Neutrophil (primary cell): ENCODE measurements around the gene SETD3.

Experiments used
- H3K27ac ChIP-seq: fragments of 200-600 bp; sonication (generic); 2 replicates; pipeline ENCODE4 v1.5.1; 2016; ENCODE audit warnings: mild to moderate bottlenecking, moderate library complexity
- H3K27me3 ChIP-seq: fragments of 200-600 bp; sonication (generic); 2 replicates; pipeline ENCODE4 v1.6.0; 2016; ENCODE audit warnings: mild to moderate bottlenecking
- H3K36me3 ChIP-seq: fragments of 200-600 bp; sonication (generic); 2 replicates; pipeline ENCODE4 v1.5.1; 2017
- H3K4me1 ChIP-seq, 2 experiments: fragments of 200-600 bp in 1 of 2; sonication (generic) in 1 of 2; 1 replicate in 1 of 2; 2 replicates in 1 of 2; pipeline versions ENCODE4 v1.5.1 to v1.6.1; 2013 to 2016; ENCODE audit warnings: low read depth in 1 of 2, low read length in 1 of 2, mild to moderate bottlenecking in 1 of 2, moderate library complexity in 1 of 2; ENCODE audit not compliant: control insufficient read depth in 1 of 2, insufficient read depth in 1 of 2
- H3K4me3 ChIP-seq, 2 experiments: fragments of 200-600 bp in 1 of 2; sonication (generic) in 1 of 2; 1 replicate in 1 of 2; 2 replicates in 1 of 2; pipeline ENCODE4 v1.5.1; 2013 to 2016; ENCODE audit warnings: low read depth in 1 of 2, low read length in 1 of 2, mild to moderate bottlenecking in 1 of 2, moderate library complexity in 1 of 2
- H3K9me3 ChIP-seq: fragments of 200-600 bp; sonication (generic); 2 replicates; pipeline ENCODE4 v1.5.1; 2016
- TF ChIP-seq, protein P1 (sequence below): fragments of 200-600 bp; sonication (generic); IDR thresholded peaks from 2 replicates; pipeline ENCODE4 v1.5.1; 2016; ENCODE audit warnings: antibody characterized with exemption

The SETD3 gene

DNA sequence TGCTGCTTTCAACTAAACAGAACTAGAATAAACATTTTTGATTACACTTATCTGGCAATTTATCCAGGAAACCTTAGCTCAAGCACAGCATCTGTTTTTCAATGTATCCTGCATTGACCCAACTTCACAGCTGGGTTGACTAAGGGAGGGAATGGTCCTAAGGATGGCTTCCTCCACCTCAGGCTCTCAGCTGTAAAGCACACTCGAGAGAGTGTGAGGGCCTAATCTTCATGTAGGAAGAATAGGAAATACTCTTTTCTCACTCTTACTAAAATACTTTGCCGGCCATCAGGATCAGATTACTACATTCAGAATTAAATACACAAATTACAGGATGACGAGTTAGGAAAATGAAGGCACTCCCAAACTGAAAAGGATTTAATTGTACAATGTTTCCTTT, 7.2 kb downstream of the SETD3 start:
- no peaks in the 10 kb centered on the region for H3K27me3 ChIP-seq
- no peak overlapping the region for H3K4me3 ChIP-seq
- TF ChIP-seq, protein P1, sequence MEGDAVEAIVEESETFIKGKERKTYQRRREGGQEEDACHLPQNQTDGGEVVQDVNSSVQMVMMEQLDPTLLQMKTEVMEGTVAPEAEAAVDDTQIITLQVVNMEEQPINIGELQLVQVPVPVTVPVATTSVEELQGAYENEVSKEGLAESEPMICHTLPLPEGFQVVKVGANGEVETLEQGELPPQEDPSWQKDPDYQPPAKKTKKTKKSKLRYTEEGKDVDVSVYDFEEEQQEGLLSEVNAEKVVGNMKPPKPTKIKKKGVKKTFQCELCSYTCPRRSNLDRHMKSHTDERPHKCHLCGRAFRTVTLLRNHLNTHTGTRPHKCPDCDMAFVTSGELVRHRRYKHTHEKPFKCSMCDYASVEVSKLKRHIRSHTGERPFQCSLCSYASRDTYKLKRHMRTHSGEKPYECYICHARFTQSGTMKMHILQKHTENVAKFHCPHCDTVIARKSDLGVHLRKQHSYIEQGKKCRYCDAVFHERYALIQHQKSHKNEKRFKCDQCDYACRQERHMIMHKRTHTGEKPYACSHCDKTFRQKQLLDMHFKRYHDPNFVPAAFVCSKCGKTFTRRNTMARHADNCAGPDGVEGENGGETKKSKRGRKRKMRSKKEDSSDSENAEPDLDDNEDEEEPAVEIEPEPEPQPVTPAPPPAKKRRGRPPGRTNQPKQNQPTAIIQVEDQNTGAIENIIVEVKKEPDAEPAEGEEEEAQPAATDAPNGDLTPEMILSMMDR = no peak
- no peak overlapping the region for H3K27ac ChIP-seq
- no peaks in the 10 kb centered on the region for H3K36me3 ChIP-seq
- H3K9me3 ChIP-seq = no peaks in the 10 kb centered on the region
- H3K4me1 ChIP-seq = peaks cover 12 to 15% of the 10 kb centered on the region in 2 experiments

DNA sequence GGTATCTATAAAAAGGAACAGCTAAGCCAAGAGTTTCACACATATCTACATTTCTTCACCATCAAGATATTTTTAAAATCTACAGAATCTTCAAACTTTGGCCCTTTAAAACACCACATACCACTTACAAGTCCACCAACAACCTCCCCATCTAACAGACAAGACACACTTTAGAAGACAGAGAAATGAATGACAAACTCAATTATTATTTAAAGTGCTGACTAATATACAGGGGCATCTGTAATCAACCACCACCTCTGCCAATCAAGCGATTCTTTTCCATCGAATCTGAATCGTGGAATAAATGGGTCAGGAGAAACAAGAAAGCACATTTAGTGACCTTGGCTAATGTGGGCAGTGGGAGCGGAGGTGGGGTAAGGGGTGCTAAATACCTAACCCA, 7.7 kb downstream of the SETD3 start:
- TF ChIP-seq, protein P1 = no peak
- Histone ChIP-seq H3K27ac (no peak overlapping the region), H3K36me3 (no peaks in the 10 kb centered on the region), H3K27me3 (no peaks in the 10 kb centered on the region), H3K4me1 (peaks cover 12 to 15% of the 10 kb centered on the region in 2 experiments), H3K9me3 (no peaks in the 10 kb centered on the region), H3K4me3 (no peak overlapping the region)

DNA sequence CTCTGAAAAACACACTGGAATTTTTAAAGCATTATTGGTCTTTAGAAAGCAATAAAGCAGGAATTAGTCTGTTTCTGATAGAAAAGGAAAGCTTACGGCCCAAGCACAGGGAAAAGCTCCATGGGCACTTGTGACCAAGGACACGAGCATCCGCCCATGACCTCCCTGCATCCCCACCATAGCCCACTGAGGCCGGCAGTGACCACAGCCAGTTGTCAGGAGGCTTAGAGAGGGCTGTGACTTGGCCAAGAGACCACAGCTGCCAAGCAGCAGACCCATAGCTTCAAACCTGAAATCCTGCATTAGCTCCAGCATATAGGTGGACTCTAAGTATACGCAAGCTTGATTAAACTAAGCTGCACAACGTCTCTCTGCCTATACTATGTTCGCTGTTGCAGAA, 8.9 kb downstream of the SETD3 start:
- H3K36me3 ChIP-seq = no peaks in the 10 kb centered on the region
- H3K9me3 ChIP-seq = no peaks in the 10 kb centered on the region
- TF ChIP-seq, protein P1 = no peak
- no peak overlapping the region for H3K27ac ChIP-seq
- H3K4me1 ChIP-seq = peaks cover 4 to 7% of the 10 kb centered on the region in 2 experiments
- no peaks in the 10 kb centered on the region for H3K27me3 ChIP-seq
- no peak overlapping the region for H3K4me3 ChIP-seq

DNA sequence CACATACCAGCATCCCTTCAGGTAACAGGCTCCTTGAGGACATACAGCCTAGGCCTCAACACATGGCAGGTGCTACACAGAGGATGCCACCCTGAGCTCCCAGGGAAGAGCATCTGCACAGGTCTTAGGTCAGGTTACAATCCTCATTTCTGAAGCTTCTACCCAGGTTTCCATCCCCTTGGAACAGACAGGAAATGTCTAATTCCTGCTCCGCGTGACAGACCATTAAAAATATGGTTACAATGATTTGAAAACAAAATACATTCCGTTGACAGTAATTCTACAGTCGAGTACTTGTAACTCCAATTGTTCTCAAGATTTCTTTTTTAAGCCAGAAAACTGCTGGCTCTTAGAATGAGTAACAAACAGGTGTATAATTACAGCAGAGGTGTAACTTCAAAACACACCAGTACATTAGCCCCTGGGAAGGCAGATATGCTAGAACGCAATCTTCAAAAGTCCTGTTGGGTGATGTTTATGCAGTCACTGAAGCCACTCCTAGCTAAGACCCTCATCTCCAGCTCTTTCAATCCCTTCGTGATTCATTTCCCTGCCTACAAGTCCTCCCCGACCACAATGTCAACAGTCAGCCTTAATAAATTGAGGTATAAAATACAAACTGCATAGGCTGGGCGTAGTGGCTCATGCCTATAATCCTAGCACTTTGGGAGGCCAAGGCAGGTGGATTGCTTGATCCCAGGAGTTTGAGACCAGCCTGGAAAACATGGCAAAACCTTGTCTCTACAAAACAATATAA, 11.6 kb downstream of the SETD3 start:
- Histone ChIP-seq H3K4me3 (no peak overlapping the region), H3K27ac (no peak overlapping the region)
- TF ChIP-seq, protein P1 = no peak

DNA sequence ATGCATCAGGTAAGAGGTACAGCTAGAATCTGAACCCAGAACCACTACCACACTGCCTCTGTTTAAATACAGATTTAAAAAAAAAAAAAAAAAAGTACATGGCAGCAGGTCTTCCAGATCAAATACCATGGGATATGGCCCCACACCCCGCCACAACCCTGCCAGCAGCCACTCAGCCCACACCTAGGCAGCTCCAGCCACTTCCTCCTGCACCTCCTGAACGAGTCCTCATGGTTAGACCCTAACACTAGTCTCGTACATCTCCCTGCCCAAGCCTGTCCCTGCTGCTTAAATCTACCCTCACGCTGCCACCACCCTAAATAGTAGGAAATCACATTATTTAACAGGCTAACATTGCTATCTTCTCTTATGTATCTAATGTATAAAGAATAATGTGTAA, 12.6 kb downstream of the SETD3 start:
- Histone ChIP-seq H3K27ac (no peak overlapping the region), H3K27me3 (no peaks in the 10 kb centered on the region), H3K4me1 (no peaks in the 10 kb centered on the region), H3K36me3 (peaks cover 24% of the 10 kb centered on the region), H3K9me3 (no peaks in the 10 kb centered on the region), H3K4me3 (no peak overlapping the region)
- TF ChIP-seq, protein P1 = no peak

More for the DNA sequence above, 11.6 kb downstream of the SETD3 start:
- Histone ChIP-seq H3K9me3 (no peaks in the 10 kb centered on the region), H3K27me3 (no peaks in the 10 kb centered on the region), H3K4me1 (no peaks in the 10 kb centered on the region), H3K36me3 (peaks cover 16% of the 10 kb centered on the region)
